HL-60 (cell line): ENCODE measurements around the gene MACROD2.

ENCODE experiments used
- GABPA ChIP-seq: IDR thresholded peaks from 2 replicates; pipeline ENCODE4 v1.6.1; 2012; ENCODE audit warnings: low read depth
- POLR2AphosphoS5 ChIP-seq: IDR thresholded peaks from 2 replicates; pipeline ENCODE4 v1.6.1; 2012; ENCODE audit warnings: low read depth
- SPI1 ChIP-seq: IDR thresholded peaks from 2 replicates; pipeline ENCODE4 v1.6.1; 2012; ENCODE audit warnings: low read depth, mild to moderate bottlenecking, borderline replicate concordance
- TF ChIP-seq, protein P1 (sequence below): IDR thresholded peaks from one replicate; pipeline ENCODE4 v1.5.1; 2011; ENCODE audit warnings: low read length, control low read depth, inconsistent platforms; ENCODE audit not compliant: insufficient read depth
- TF ChIP-seq, protein P2 (sequence below): IDR thresholded peaks from 2 replicates; pipeline ENCODE4 v1.6.1; 2012; ENCODE audit warnings: low read depth; ENCODE audit not compliant: insufficient replicate concordance

DNA sequence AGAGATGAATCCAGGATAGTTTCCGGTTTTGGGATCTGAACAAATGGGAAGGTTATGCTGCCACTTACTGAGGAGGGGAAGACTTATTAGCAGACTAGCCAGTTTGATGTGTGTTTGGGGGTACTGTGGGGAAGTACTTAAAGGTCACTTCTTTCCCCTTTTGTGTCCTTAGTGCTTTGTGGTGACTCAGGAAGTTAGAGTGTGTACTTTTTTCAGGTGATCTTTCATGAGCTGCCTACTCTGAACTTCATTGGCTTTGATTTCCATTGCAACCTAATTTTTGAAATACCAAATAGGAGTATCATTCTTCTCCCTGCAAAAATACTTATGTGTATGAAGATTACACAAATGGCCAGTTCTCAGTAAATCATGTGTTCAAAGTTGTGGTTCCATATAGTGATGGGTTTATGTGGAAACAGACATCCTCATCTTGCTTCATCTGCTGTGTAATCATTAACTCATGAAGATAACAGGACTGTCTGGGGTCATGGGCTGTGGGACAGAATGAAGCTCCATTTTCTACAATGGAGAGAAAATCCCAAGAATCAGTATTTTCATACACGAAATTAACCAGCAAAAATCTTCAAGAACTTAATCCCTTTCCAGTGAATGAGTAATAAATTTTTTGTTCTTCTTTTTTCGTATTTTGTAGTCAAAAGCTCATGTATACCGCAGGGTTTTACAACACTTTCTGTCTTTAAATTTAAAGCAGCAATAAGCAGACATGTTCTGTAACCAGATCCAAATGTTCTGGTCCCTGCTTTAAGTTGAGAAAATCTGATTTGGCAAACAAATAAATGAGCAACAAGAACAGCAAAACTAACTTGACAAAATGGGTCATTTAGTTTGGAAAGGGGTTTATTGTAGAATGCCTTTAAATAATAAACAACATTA lies 614.3 kb downstream of the MACROD2 start:
- TF ChIP-seq, protein P1, sequence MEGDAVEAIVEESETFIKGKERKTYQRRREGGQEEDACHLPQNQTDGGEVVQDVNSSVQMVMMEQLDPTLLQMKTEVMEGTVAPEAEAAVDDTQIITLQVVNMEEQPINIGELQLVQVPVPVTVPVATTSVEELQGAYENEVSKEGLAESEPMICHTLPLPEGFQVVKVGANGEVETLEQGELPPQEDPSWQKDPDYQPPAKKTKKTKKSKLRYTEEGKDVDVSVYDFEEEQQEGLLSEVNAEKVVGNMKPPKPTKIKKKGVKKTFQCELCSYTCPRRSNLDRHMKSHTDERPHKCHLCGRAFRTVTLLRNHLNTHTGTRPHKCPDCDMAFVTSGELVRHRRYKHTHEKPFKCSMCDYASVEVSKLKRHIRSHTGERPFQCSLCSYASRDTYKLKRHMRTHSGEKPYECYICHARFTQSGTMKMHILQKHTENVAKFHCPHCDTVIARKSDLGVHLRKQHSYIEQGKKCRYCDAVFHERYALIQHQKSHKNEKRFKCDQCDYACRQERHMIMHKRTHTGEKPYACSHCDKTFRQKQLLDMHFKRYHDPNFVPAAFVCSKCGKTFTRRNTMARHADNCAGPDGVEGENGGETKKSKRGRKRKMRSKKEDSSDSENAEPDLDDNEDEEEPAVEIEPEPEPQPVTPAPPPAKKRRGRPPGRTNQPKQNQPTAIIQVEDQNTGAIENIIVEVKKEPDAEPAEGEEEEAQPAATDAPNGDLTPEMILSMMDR: no peak
- no peak for TF ChIP-seq GABPA
- TF ChIP-seq, protein P2, sequence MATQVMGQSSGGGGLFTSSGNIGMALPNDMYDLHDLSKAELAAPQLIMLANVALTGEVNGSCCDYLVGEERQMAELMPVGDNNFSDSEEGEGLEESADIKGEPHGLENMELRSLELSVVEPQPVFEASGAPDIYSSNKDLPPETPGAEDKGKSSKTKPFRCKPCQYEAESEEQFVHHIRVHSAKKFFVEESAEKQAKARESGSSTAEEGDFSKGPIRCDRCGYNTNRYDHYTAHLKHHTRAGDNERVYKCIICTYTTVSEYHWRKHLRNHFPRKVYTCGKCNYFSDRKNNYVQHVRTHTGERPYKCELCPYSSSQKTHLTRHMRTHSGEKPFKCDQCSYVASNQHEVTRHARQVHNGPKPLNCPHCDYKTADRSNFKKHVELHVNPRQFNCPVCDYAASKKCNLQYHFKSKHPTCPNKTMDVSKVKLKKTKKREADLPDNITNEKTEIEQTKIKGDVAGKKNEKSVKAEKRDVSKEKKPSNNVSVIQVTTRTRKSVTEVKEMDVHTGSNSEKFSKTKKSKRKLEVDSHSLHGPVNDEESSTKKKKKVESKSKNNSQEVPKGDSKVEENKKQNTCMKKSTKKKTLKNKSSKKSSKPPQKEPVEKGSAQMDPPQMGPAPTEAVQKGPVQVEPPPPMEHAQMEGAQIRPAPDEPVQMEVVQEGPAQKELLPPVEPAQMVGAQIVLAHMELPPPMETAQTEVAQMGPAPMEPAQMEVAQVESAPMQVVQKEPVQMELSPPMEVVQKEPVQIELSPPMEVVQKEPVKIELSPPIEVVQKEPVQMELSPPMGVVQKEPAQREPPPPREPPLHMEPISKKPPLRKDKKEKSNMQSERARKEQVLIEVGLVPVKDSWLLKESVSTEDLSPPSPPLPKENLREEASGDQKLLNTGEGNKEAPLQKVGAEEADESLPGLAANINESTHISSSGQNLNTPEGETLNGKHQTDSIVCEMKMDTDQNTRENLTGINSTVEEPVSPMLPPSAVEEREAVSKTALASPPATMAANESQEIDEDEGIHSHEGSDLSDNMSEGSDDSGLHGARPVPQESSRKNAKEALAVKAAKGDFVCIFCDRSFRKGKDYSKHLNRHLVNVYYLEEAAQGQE: no peak
- TF ChIP-seq POLR2AphosphoS5: no peak
- TF ChIP-seq SPI1: no peak
